Endothelial cell of umbilical vein (primary cell): Measurements from ENCODE around the gene PLEKHD1. TPM values are rescaled to one million over a fixed set of nuclear protein-coding genes. Genes with fewer than 3 reads are reported as not detected.

Experiments used
- BruUV-seq: library from RNA; stranded (reverse); fragments of 400-500 nt; replicated peaks from 2 replicates; lab custom pipeline; 2021; lab: Mats Ljungman, UMichigan
- CTCF ChIA-PET: fragments of 300-600, 350-600 bp; sonication (Branson Sonifier 250); formaldehyde crosslinking; loops from one replicate; lab custom pipeline; 2021; ENCODE audit warnings: antibody characterized with exemption, inconsistent platforms; lab: Charles Lee
- POLR2A ChIA-PET: fragments of 300-600, 350-600 bp; sonication (Branson Sonifier 250); formaldehyde crosslinking; loops from one replicate; lab custom pipeline; 2021; ENCODE audit warnings: antibody characterized with exemption, inconsistent platforms; lab: Charles Lee
- DNase-seq: peaks from one replicate; pipeline ENCODE4 v3.0.0-alpha.2; 2011; ENCODE audit warnings: low read depth, low spot score
- FAIRE-seq: peaks from 2 replicates; lab custom pipeline; 2011; peaks lifted over from hg19 to GRCh38; lab: Jason Lieb, UNC
- H2AFZ ChIP-seq: 2 replicates; pipeline ENCODE4 v1.6.0; 2012; ENCODE audit warnings: low read depth, low read length, control low read depth, inconsistent platforms
- H3K27ac ChIP-seq: 2 replicates; pipeline ENCODE4 v1.5.1; 2011; ENCODE audit warnings: low read depth, mild to moderate bottlenecking, control low read depth, low read length, moderate library complexity; ENCODE audit not compliant: insufficient read depth
- H3K27me3 ChIP-seq, 2 experiments: 2 replicates each; pipeline versions ENCODE4 v1.6.0 to v1.6.1; 2011; ENCODE audit warnings: low read length in 2 of 2, mixed read lengths in 1 of 2; ENCODE audit not compliant: control insufficient read depth in 2 of 2, insufficient read depth in 2 of 2
- H3K36me3 ChIP-seq, 2 experiments: 2 replicates in 1 of 2; 3 replicates in 1 of 2; pipeline ENCODE4 v1.5.1; 2011; ENCODE audit warnings: low read length in 2 of 2, mild to moderate bottlenecking in 1 of 2, moderate library complexity in 1 of 2; ENCODE audit not compliant: control insufficient read depth in 2 of 2, insufficient read depth in 2 of 2; ENCODE audit errors: extremely low read depth in 1 of 2
- H3K4me1 ChIP-seq: 3 replicates; pipeline ENCODE4 v1.5.1; 2011; ENCODE audit warnings: mild to moderate bottlenecking, low read length; ENCODE audit not compliant: control insufficient read depth, insufficient read depth; ENCODE audit errors: extremely low read depth
- H3K4me2 ChIP-seq: 2 replicates; pipeline ENCODE4 v1.6.1; 2011; ENCODE audit warnings: low read length, control low read depth, mixed read lengths; ENCODE audit not compliant: insufficient read depth
- H3K4me3 ChIP-seq, 3 experiments: fragments of 200-600 bp in 1 of 3; sonication (generic), shearing (Covaris generic) in 1 of 3; replicated peaks in 1 of 3; 2 replicates each; pipeline ENCODE4 v1.5.1; 2011 to 2016; ENCODE audit warnings: control low read depth in 3 of 3, low read length in 3 of 3, mild to moderate bottlenecking in 2 of 3, inconsistent platforms in 1 of 3, low read depth in 1 of 3, moderate library complexity in 1 of 3; ENCODE audit not compliant: insufficient read depth in 1 of 3
- H3K79me2 ChIP-seq: 2 replicates; pipeline ENCODE4 v1.6.0; 2012; ENCODE audit warnings: low read length, inconsistent platforms; ENCODE audit not compliant: control insufficient read depth, insufficient read depth
- H3K9ac ChIP-seq: replicated peaks from 2 replicates; pipeline ENCODE3; 2011; ENCODE audit warnings: low read length, control low read depth; ENCODE audit not compliant: insufficient read depth; ENCODE audit errors: extremely low read depth
- H3K9me1 ChIP-seq: replicated peaks from 3 replicates; pipeline ENCODE4 v1.6.0; 2011; ENCODE audit warnings: mild to moderate bottlenecking, low read length; ENCODE audit not compliant: control insufficient read depth, insufficient read depth; ENCODE audit errors: extremely low read depth
- H3K9me3 ChIP-seq: replicated peaks from 2 replicates; pipeline ENCODE4 v1.5.1; 2012; ENCODE audit warnings: low read length, inconsistent platforms; ENCODE audit not compliant: control insufficient read depth, insufficient read depth
- H4K20me1 ChIP-seq: replicated peaks from 2 replicates; pipeline ENCODE3; 2011; ENCODE audit warnings: mild to moderate bottlenecking, low read length; ENCODE audit not compliant: control insufficient read depth, insufficient read depth; ENCODE audit errors: extremely low read depth
- EZH2 ChIP-seq: IDR thresholded peaks from 2 replicates; pipeline ENCODE4 v1.6.1; 2012; ENCODE audit warnings: borderline replicate concordance, low read depth, mild to moderate bottlenecking, moderate library complexity, low read length, inconsistent platforms; ENCODE audit not compliant: severe bottlenecking
- FOS ChIP-seq: IDR thresholded peaks from 2 replicates; pipeline ENCODE4 v1.6.1; 2011; ENCODE audit warnings: mild to moderate bottlenecking, low read length, moderate library complexity, borderline replicate concordance; ENCODE audit not compliant: insufficient read depth
- GATA2 ChIP-seq: IDR thresholded peaks from 2 replicates; pipeline ENCODE4 v1.7.0; 2011; ENCODE audit warnings: low read depth, mild to moderate bottlenecking, moderate library complexity, mixed read lengths, low read length; ENCODE audit not compliant: insufficient read length, insufficient read depth
- JUN ChIP-seq: IDR thresholded peaks from 2 replicates; pipeline ENCODE4 v1.6.1; 2011; ENCODE audit warnings: borderline replicate concordance, low read depth; ENCODE audit not compliant: insufficient read length, insufficient read depth
- MYC ChIP-seq: IDR thresholded peaks from one replicate; pipeline ENCODE4 v1.6.1; 2011; ENCODE audit warnings: mild to moderate bottlenecking, low read depth, low read length
- POLR2A ChIP-seq: IDR thresholded peaks from 2 replicates; pipeline ENCODE4 v1.6.1; 2012; ENCODE audit warnings: low read depth, mild to moderate bottlenecking, control low read depth, low read length
- POLR2AphosphoS5 ChIP-seq: IDR thresholded peaks from 2 replicates; pipeline ENCODE4 v1.6.1; 2012; ENCODE audit warnings: low read depth, mild to moderate bottlenecking, control low read depth, low read length, moderate library complexity; ENCODE audit not compliant: insufficient read depth
- dilution Hi-C: fragments of 300-500 bp; cut with MboI; formaldehyde crosslinking; loops from one replicate; pipeline ENCODE4 v1.15.0; 2019; ENCODE audit warnings: low sequenced_read_pairs; ENCODE audit not compliant: extremely low pct_ligation_motif_present
- intact Hi-C: fragments of 100-400 bp; cut with micrococcal nuclease; formaldehyde crosslinking; loops from one replicate; pipeline ENCODE4 v1.10.0; 2022
- polyA plus RNA-seq, 4 experiments: library from polyadenylated mRNA; depleted of rRNA in 3 of 4; stranded (reverse) in 3 of 4; unstranded in 1 of 4; fragments of >200 nt; gene quantifications; 2 replicates each; pipeline versions ENCODE4 v1.2.1 to v1.2.3, GENCODE V29; 2011 to 2012; ENCODE audit warnings: missing spikeins in 1 of 4
- total RNA-seq: library from RNA; stranded (reverse); gene quantifications from 2 replicates; pipeline ENCODE4 v1.2.3, GENCODE V29; 2021
- TF ChIP-seq, protein P1 (sequence below): IDR thresholded peaks from 2 replicates; pipeline ENCODE4 v1.6.1; 2011; ENCODE audit not compliant: insufficient read depth, insufficient read length
- TF ChIP-seq, protein P2 (sequence below), 2 donors: IDR thresholded peaks; 1 replicate in 1 of 2; 2 replicates in 1 of 2; pipeline ENCODE4 v1.5.1; 2011; ENCODE audit warnings: low read length in 2 of 2, mild to moderate bottlenecking in 2 of 2, moderate library complexity in 2 of 2, control low read depth in 1 of 2, inconsistent platforms in 1 of 2, low read depth in 1 of 2; ENCODE audit not compliant: insufficient read depth in 1 of 2; ENCODE audit errors: extremely low read depth in 1 of 2

Gene PLEKHD1
- total and polyA plus RNA-seq, 2 donors (not counting 3 experiments of a cell fraction or from before 2014, with no cell fraction given), result 0.01 TPM; not detected in 1

DNA sequence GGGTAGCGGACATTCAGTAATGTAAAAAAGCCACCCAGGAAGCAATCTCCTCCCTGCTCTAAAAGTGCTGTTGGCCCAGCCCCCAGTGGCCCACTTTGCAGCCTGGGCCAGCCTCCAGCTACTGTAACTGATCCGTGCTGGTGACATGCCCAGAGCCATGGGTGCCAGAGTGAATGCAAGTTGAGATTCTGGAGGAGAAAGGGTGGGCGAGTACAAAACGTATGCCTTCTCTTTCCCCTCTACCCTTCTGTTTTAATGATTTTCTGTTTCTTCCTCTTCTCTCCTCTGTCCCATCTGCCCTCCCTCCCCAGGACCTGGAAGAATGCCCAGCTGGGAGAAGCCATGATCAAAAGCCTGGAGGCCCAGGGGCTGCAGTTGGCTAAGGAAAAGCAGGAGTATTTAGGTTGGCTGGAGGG is 16.9 kb downstream of the PLEKHD1 start:
- intact Hi-C loops (no loop called here), dilution Hi-C loops (no loop called here)
- Histone ChIP-seq H3K9me3 (no peaks in the 10 kb centered on the region), H3K79me2 (no peaks in the 10 kb centered on the region), H4K20me1 (no peaks in the 10 kb centered on the region), H3K4me3 (no peak overlapping the region), H3K36me3 (no peaks in the 10 kb centered on the region), H3K9me1 (no peaks in the 10 kb centered on the region), H3K9ac (no peak overlapping the region), H3K4me1 (no peaks in the 10 kb centered on the region), H3K27ac (no peak overlapping the region), H3K4me2 (no peak overlapping the region), H3K27me3 (peaks cover 3 to 5% of the 10 kb centered on the region in 2 experiments), H2AFZ (no peak overlapping the region)
- FAIRE-seq, result no peak
- POLR2A ChIA-PET, result no interaction called here
- TF ChIP-seq EZH2, result no peak
- TF ChIP-seq, protein P1, sequence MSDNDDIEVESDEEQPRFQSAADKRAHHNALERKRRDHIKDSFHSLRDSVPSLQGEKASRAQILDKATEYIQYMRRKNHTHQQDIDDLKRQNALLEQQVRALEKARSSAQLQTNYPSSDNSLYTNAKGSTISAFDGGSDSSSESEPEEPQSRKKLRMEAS, result no peak
- no peak for TF ChIP-seq POLR2A
- no peak for TF ChIP-seq FOS
- no peak for TF ChIP-seq MYC
- TF ChIP-seq JUN, result no peak
- TF ChIP-seq, protein P2, sequence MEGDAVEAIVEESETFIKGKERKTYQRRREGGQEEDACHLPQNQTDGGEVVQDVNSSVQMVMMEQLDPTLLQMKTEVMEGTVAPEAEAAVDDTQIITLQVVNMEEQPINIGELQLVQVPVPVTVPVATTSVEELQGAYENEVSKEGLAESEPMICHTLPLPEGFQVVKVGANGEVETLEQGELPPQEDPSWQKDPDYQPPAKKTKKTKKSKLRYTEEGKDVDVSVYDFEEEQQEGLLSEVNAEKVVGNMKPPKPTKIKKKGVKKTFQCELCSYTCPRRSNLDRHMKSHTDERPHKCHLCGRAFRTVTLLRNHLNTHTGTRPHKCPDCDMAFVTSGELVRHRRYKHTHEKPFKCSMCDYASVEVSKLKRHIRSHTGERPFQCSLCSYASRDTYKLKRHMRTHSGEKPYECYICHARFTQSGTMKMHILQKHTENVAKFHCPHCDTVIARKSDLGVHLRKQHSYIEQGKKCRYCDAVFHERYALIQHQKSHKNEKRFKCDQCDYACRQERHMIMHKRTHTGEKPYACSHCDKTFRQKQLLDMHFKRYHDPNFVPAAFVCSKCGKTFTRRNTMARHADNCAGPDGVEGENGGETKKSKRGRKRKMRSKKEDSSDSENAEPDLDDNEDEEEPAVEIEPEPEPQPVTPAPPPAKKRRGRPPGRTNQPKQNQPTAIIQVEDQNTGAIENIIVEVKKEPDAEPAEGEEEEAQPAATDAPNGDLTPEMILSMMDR (IDR thresholded peaks at IDR 0.05; ENCODE audit: extremely low read depth in 1 of 2, insufficient read depth in 1 of 2, low read depth in 1 of 2, low read length in 2 of 2), result no peak
- TF ChIP-seq POLR2AphosphoS5, result no peak
- no peak for TF ChIP-seq GATA2
- no TSS peak for BruUV-seq
- CTCF ChIA-PET, result interaction anchor here (0.6 kb wide), 1 partner anchor 118 kb away, joined by 3 read pairs; no protein-coding TSS in a partner anchor
- no peak for DNase-seq
